ENCODE results near the gene RSRC1.

DNA sequence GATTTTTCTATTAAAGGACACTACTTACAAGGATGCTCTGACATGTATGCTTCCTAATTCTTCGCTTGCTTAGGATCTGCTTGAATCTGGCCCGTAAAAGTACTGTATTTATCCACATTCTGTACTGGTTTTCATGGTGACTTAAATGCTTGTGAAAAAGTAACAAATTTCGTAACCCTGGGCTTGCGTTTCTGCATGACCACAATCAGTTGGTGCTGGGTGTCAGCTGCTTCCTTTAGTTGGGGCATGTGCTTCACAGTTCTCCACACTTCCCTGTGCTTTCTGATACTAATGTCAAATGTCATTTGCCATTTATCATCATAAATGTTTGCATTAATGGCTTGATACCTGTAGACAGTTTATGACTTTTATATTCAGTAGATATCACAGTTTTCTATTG is 242.7 kb downstream of the RSRC1 start:
- TF ChIP-seq, protein P1, sequence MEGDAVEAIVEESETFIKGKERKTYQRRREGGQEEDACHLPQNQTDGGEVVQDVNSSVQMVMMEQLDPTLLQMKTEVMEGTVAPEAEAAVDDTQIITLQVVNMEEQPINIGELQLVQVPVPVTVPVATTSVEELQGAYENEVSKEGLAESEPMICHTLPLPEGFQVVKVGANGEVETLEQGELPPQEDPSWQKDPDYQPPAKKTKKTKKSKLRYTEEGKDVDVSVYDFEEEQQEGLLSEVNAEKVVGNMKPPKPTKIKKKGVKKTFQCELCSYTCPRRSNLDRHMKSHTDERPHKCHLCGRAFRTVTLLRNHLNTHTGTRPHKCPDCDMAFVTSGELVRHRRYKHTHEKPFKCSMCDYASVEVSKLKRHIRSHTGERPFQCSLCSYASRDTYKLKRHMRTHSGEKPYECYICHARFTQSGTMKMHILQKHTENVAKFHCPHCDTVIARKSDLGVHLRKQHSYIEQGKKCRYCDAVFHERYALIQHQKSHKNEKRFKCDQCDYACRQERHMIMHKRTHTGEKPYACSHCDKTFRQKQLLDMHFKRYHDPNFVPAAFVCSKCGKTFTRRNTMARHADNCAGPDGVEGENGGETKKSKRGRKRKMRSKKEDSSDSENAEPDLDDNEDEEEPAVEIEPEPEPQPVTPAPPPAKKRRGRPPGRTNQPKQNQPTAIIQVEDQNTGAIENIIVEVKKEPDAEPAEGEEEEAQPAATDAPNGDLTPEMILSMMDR (IDR thresholded peaks at IDR 0.05; ENCODE audit: insufficient read depth, low read depth, low read length), result no peak
- no peak for TF ChIP-seq EZH2 (IDR thresholded peaks at IDR 0.05; ENCODE audit: insufficient read depth, low read length)

All from astrocyte (in vitro differentiated cells and primary cell).